Esophagus (tissue), 2 donors: Measurements from ENCODE around the gene YPEL4. TPM values are rescaled to one million over a fixed set of nuclear protein-coding genes. Genes with fewer than 3 reads are reported as not detected.

Source experiments
- H3K27ac ChIP-seq, 2 donors: one replicate each; pipeline ENCODE4 v1.5.1; 2013; ENCODE audit warnings: low read depth in 2 of 2, mild to moderate bottlenecking in 2 of 2, inconsistent platforms in 1 of 2, low read length in 1 of 2, moderate library complexity in 1 of 2
- H3K27me3 ChIP-seq, 2 donors: one replicate each; pipeline ENCODE4 v1.6.1; 2013; ENCODE audit warnings: low read length in 2 of 2, control low read depth in 1 of 2, mild to moderate bottlenecking in 1 of 2; ENCODE audit not compliant: insufficient read depth in 2 of 2, control insufficient read depth in 1 of 2
- H3K36me3 ChIP-seq, 2 donors: one replicate each; pipeline ENCODE4 v1.6.1; 2013; ENCODE audit warnings: low read length in 1 of 2; ENCODE audit not compliant: control insufficient read depth in 2 of 2, insufficient read depth in 2 of 2
- H3K4me1 ChIP-seq, 2 donors: one replicate each; pipeline ENCODE4 v1.6.1; 2013; ENCODE audit warnings: low read length in 1 of 2; ENCODE audit not compliant: control insufficient read depth in 2 of 2, insufficient read depth in 2 of 2
- H3K4me3 ChIP-seq, 2 donors: one replicate each; pipeline ENCODE4 v1.5.1; 2013; ENCODE audit warnings: low read length in 2 of 2, mild to moderate bottlenecking in 2 of 2, low read depth in 1 of 2, moderate library complexity in 1 of 2
- H3K9me3 ChIP-seq, 2 donors: one replicate each; pipeline ENCODE4 v1.6.1; 2013; ENCODE audit warnings: mild to moderate bottlenecking in 2 of 2, low read depth in 1 of 2, low read length in 1 of 2, moderate library complexity in 1 of 2; ENCODE audit not compliant: control insufficient read depth in 2 of 2, insufficient read depth in 1 of 2
- WGBS, 2 donors: extraction: QIAGEN DNeasy Blood & Tissue Kit; methylation state at CpG; one replicate each; pipeline ENCODE4 v1.1.7; 2013; 5-methylcytosine and 5-hydroxymethylcytosine counted together
- polyA plus RNA-seq, 2 donors: library from polyadenylated mRNA; stranded (reverse); fragments of 200-250 nt; gene quantifications; one replicate each; pipeline ENCODE4 v1.2.3, GENCODE V29; 2013
- donor health status: healthy with polysubstance abuse.
- donor health status: Bipolar disorder and iron deficiency.

Gene YPEL4
- polyA plus RNA-seq, 2 donors: 0.35 to 0.39 TPM

DNA sequence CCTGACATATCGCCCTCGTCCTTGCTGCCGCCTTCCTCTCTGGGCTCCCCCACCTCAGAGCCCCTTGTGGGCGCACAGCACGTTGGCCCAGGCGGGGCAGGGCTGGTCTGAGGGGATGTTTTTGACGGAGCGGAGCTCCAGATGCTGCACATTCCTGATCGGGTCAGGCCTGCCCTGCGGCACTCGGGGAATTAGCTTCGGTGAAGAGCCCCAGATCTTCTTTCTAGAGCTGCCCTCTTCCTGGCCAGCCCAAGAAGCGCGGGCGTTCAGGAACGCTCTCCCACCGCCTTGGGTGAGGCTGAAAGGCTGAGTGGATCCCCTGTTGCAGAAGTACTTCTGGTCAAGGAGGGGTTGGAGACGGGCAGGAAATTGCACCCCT is 12.1 kb downstream of the YPEL4 start:
- no peaks in the 10 kb centered on the region for H3K27me3 ChIP-seq
- peaks cover 8 to 19% of the 10 kb centered on the region in 2 donors for H3K4me1 ChIP-seq
- peak overlapping the region; percentile 57 to 65 for H3K4me3 ChIP-seq
- 23 to 29% methylated on average over 18 of the region's 18 CpGs for WGBS, 2 donors
- H3K36me3 ChIP-seq: no peaks in the 10 kb centered on the region
- H3K9me3 ChIP-seq: no peaks in the 10 kb centered on the region
- peak overlapping the region; percentile 11 to 19 for H3K27ac ChIP-seq

DNA sequence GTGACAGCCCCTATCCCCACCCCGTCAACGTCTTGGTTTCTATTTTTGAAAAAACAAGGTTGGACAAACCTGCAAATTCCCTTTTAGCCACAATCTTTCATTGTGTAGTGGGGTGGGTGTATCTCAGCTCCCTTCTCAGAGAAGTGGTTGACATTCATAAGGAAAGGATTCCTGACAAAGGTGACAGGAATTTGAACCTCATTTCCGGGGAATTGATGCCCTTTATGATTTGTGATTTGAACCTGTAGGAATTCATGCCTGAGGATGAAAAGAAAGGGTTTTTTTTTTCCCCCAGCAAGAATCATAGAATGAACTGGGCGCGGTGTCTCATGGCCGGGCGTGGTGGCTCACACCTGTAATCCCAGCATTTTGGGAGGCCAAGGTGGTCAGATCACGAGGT is 14.5 kb downstream of the YPEL4 start:
- H3K4me1 ChIP-seq: peaks cover 8 to 19% of the 10 kb centered on the region in 2 donors
- 81 to 82% methylated on average over 8 of the region's 8 CpGs for WGBS, 2 donors
- H3K9me3 ChIP-seq: no peaks in the 10 kb centered on the region
- H3K36me3 ChIP-seq: no peaks in the 10 kb centered on the region
- no peak overlapping the region for H3K4me3 ChIP-seq
- no peaks in the 10 kb centered on the region for H3K27me3 ChIP-seq
- H3K27ac ChIP-seq: no peak overlapping the region

DNA sequence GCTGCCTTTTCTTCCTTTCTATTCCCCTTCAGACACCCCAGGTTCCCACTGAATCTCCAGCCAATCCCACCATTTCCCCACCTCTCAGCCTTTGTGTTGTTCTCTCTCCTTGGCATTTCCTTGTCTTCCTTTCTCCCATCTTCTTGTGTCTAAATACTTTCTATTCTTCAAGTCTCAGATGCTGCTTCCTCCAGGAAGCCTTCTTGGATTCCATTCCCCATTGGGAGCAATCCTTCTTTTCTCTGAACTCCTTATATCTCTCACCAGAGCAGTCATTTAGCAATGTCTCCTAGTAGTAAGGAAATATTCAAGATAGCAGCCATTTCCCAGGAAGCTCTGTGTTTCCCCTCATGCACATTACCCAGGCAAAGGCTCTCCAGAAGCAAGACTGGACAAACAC is 15.4 kb downstream of the YPEL4 start:
- Histone ChIP-seq H3K4me3 (no peak overlapping the region), H3K27me3 (no peaks in the 10 kb centered on the region), H3K27ac (no peak overlapping the region), H3K4me1 (peaks cover 7 to 14% of the 10 kb centered on the region in 2 donors), H3K36me3 (no peaks in the 10 kb centered on the region), H3K9me3 (no peaks in the 10 kb centered on the region)

DNA sequence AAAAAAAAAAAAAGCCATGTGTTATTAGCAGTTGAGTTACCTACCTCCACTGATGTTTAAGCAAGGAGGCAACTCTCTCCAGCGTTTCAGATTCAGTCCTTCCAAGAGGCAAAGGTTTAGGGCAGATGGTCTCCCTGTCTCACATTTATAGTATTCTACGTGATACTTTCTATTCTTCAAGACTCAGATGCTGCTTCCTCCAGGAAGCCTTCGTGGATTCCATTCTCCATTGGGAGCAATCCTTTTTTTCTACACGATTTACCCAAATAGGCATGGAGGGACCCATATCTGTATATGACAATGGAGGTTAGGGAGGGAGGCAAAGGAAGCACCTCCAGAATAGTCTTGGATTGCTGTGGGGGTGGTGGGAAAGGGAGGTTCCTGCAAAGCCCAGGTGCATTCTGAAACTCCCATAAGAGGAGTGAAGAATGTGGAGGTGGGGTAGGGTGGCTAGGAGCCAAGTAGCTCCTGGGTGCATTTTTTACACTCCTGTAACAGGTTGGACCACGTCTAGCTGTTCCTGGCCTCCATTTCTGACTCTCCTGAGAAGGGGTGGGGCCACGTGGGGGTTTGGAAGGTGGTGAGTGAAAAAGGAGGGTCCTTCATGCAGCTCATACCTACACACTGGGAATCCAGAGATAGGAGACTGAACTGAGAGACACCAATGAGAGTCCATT is 16.2 kb downstream of the YPEL4 start:
- no peaks in the 10 kb centered on the region for H3K27me3 ChIP-seq
- H3K9me3 ChIP-seq: no peaks in the 10 kb centered on the region
- H3K4me1 ChIP-seq: peaks cover 3 to 8% of the 10 kb centered on the region in 2 donors
- H3K36me3 ChIP-seq: no peaks in the 10 kb centered on the region
- H3K27ac ChIP-seq: no peak overlapping the region
- WGBS, 2 donors: 73 to 74% methylated on average over 6 of the region's 6 CpGs
- H3K4me3 ChIP-seq: no peak overlapping the region

DNA sequence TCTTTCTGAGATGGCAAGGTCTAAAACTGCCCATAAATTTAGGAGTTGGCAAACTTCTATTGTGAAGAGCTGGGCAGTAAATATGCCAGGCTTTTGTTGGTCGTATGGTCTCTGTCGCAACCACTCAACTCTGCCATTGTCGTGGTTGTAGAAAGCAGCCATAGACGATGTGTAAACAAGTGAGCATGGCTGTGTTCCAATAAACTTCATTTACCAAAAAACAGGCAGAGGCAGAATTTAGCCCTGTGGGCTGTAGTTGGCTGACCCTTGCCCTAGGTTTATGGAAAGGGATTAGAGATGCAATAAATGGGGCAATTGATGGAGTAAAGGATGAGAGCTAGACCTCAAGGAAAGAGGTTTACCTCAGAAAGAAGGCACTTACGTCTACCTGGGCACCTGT is 17.6 kb downstream of the YPEL4 start:
- H3K27ac ChIP-seq: no peak overlapping the region
- WGBS, 2 donors: 58% methylated on average over 5 of the region's 5 CpGs
- H3K9me3 ChIP-seq: no peaks in the 10 kb centered on the region
- H3K4me1 ChIP-seq: no peaks in the 10 kb centered on the region
- no peaks in the 10 kb centered on the region for H3K27me3 ChIP-seq
- no peaks in the 10 kb centered on the region for H3K36me3 ChIP-seq
- H3K4me3 ChIP-seq: no peak overlapping the region

DNA sequence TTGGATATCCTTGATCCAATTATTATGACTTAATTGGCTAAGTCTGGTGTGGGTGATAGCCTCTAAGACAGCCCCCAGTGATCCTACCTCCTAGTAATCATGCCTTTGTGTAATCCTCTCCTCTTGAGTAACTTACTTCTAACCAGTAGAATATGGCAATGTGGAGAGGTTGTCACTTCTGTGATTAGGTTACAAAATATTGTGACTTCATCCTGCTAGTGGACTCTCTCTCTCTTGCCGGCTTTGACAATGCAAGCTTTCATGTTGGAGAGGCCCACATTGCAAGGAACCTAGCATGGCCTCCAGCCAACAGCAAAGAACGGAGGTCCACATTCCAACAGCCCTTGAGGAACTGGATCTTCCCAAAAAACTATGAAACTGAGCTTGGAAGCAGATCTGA is 19.5 kb downstream of the YPEL4 start:
- Histone ChIP-seq H3K4me1 (no peaks in the 10 kb centered on the region), H3K4me3 (no peak overlapping the region), H3K36me3 (no peaks in the 10 kb centered on the region), H3K9me3 (no peaks in the 10 kb centered on the region), H3K27ac (no peak overlapping the region), H3K27me3 (no peaks in the 10 kb centered on the region)
- WGBS, 2 donors: 64% methylated on average over 2 of the region's 2 CpGs

DNA sequence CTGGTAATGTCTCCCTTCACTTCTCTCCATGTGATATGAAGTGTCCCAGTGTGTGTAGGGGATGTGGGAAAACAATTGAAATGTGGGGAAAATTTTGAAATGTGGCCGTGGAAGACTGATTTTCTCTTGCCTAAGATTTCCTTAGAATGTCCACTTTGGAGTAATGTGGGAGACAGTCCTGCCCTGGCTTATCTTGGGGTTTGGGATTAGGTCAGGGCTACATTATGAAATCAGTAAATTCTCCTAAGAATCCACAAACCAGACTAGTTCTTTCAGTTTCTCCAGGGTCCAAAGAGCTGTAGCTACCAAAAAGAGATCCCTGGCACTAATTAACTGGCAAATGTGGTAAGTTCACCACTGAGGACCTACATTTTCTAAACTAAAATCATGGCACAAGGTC is 22.8 kb downstream of the YPEL4 start:
- no peaks in the 10 kb centered on the region for H3K9me3 ChIP-seq
- peaks cover 0 to 2% of the 10 kb centered on the region in 2 donors for H3K4me1 ChIP-seq
- 89 to 92% methylated on average over 1 of the region's 1 CpG for WGBS, 2 donors
- H3K27ac ChIP-seq: no peak overlapping the region
- H3K4me3 ChIP-seq: no peak overlapping the region
- H3K27me3 ChIP-seq: no peaks in the 10 kb centered on the region
- no peaks in the 10 kb centered on the region for H3K36me3 ChIP-seq

DNA sequence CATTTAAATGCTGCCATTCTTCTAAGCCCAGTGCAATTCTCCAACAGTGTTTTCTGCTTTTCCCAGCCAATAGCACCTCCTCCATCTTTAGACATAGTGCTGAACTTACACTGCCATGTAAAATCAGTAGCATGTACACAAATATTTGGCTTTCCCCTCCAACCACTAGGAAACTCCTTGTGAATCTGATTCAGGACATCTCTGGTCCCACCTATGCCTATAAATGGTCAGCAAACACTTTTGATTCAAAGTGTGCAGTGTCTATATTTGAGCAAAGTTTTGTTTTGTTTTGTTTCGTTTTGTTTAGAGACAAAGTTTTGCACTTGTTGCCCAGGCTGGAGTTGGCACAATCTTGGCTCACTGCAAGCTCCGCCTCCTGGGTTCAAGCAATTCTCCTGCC is 24.8 kb downstream of the YPEL4 start:
- 90% methylated on average over 2 of the region's 2 CpGs for WGBS, 2 donors

DNA sequence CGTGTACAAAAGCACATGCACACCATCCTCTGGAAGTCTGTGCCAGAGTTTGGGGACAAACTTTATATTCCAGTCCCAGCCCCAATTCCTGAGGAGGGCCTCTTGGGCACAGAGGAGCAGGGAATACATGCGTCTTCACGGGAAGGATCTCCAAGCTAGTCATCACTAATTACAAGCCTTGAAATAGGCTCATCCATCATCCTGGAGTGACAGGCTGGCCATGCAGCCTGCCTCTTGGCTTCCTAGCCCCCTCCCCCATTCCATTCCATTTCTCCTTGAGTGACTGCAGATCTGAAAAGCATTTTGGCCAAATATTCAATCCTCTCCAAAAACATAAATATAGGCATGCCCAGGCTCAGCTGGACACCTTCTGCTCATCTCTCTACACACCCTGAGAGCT is 27.4 kb downstream of the YPEL4 start:
- no peaks in the 10 kb centered on the region for H3K27me3 ChIP-seq
- WGBS, 2 donors: 44 to 60% methylated on average over 3 of the region's 3 CpGs
- H3K36me3 ChIP-seq: no peaks in the 10 kb centered on the region
- no peak overlapping the region for H3K4me3 ChIP-seq
- peaks cover 0 to 2% of the 10 kb centered on the region in 2 donors for H3K4me1 ChIP-seq
- no peaks in the 10 kb centered on the region for H3K9me3 ChIP-seq
- no peak overlapping the region for H3K27ac ChIP-seq

More for the DNA sequence above, 24.8 kb downstream of the YPEL4 start:
- H3K4me1 ChIP-seq: peaks cover 0 to 2% of the 10 kb centered on the region in 2 donors
- no peaks in the 10 kb centered on the region for H3K27me3 ChIP-seq
- no peak overlapping the region for H3K4me3 ChIP-seq
- H3K36me3 ChIP-seq: no peaks in the 10 kb centered on the region
- no peaks in the 10 kb centered on the region for H3K9me3 ChIP-seq
- no peak overlapping the region for H3K27ac ChIP-seq

DNA sequence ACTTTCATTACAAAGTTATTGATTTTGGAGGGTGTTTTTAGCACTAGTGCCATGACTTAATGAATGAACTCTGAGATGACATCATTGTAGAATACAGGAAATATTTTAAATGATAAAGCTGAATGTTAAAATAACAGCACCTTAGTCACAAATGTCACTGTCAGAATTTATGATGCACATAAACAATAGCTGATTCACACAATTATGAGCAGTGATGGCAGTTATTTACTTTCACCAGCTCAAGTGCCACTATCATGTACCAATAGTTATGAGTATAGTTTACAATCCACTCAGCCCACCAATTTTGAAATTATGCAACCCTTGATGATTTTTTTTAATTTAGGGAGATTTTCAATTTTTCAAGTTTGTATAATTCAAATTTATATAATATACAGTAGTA is 29.2 kb downstream of the YPEL4 start:
- no peak overlapping the region for H3K27ac ChIP-seq
- H3K27me3 ChIP-seq: no peaks in the 10 kb centered on the region
- no peaks in the 10 kb centered on the region for H3K36me3 ChIP-seq
- no peak overlapping the region for H3K4me3 ChIP-seq
- H3K4me1 ChIP-seq: peaks cover 0 to 2% of the 10 kb centered on the region in 2 donors
- no peaks in the 10 kb centered on the region for H3K9me3 ChIP-seq
